Body of pancreas (tissue), 4 donors: ENCODE data around the gene DRC1. TPM values are rescaled to one million over a fixed set of nuclear protein-coding genes. Genes with fewer than 3 reads are reported as not detected.
"Not testable (repeated sequence)": the region's sequence is repeated elsewhere in the genome, so short reads cannot be mapped to it uniquely, and the experiment has no call there.

ENCODE experiments used
- ATAC-seq: fragments of 150-250 bp; one replicate; pipeline ENCODE4 v1.9.1; 2016
- DNase-seq, 4 donors: peaks; one replicate each; pipeline ENCODE4 v3.0.0-alpha.2; 2019
- H3K27ac ChIP-seq, 4 donors: fragments of 200-600 bp; sonication (generic); 1 replicate in 3 of 4; 2 replicates in 1 of 4; pipeline versions ENCODE4 v1.5.1 to v1.6.1; 2016 to 2019; ENCODE audit warnings: mild to moderate bottlenecking in 1 of 4, mixed read lengths in 1 of 4, moderate library complexity in 1 of 4
- H3K27me3 ChIP-seq, 2 donors: fragments of 200-600 bp; sonication (generic); one replicate each; pipeline ENCODE4 v1.6.0; 2016; ENCODE audit warnings: mild to moderate bottlenecking in 1 of 2
- H3K36me3 ChIP-seq, 2 donors: fragments of 200-600 bp; sonication (generic); replicated peaks in 1 of 2; 2 replicates each; pipeline ENCODE4 v1.5.1; 2016; ENCODE audit warnings: low read depth in 2 of 2; ENCODE audit not compliant: insufficient read depth in 1 of 2
- H3K4me1 ChIP-seq: fragments of 200-600 bp; sonication (generic); one replicate; pipeline ENCODE4 v1.6.0; 2016
- H3K4me3 ChIP-seq, 2 donors: fragments of 200-600 bp; sonication (generic); 1 replicate in 1 of 2; 2 replicates in 1 of 2; pipeline ENCODE4 v1.5.1; 2016 to 2019
- H3K9me3 ChIP-seq, 3 donors: fragments of 200-600 bp; sonication (generic); 1 replicate in 2 of 3; 2 replicates in 1 of 3; pipeline ENCODE4 v1.5.1; 2016
- POLR2A ChIP-seq, 3 donors: fragments of 450-650 bp; IDR thresholded peaks; one replicate each; pipeline ENCODE4 v1.6.1; 2016; ENCODE audit warnings: antibody characterized with exemption in 3 of 3, mild to moderate bottlenecking in 2 of 3
- WGBS, 2 donors: methylation state at CpG; one replicate each; pipeline ENCODE4 v1.1.5; 2017; 5-methylcytosine and 5-hydroxymethylcytosine counted together
- intact Hi-C: fragments of 100-400 bp; cut with DNase I; formaldehyde crosslinking; loops from one replicate; pipeline ENCODE4 v1.15.1; 2023
- total RNA-seq, 2 donors: library from RNA; depleted of rRNA; stranded (reverse); fragments of >200 nt; gene quantifications; one replicate each; pipeline ENCODE4 v1.1.0, GENCODE V29; 2016
- TF ChIP-seq, protein P1 (sequence below), 7 experiments: fragments of 450-650 bp in 4 of 7; fragments of 200-600 bp in 3 of 7; sonication (generic) in 3 of 7; IDR thresholded peaks; one replicate each; pipeline ENCODE4 v1.5.1; 2016 to 2019; ENCODE audit warnings: antibody characterized with exemption in 7 of 7

The DRC1 gene
- total RNA-seq, 2 donors from 2014 or later: not detected

- TF ChIP-seq, protein P1, sequence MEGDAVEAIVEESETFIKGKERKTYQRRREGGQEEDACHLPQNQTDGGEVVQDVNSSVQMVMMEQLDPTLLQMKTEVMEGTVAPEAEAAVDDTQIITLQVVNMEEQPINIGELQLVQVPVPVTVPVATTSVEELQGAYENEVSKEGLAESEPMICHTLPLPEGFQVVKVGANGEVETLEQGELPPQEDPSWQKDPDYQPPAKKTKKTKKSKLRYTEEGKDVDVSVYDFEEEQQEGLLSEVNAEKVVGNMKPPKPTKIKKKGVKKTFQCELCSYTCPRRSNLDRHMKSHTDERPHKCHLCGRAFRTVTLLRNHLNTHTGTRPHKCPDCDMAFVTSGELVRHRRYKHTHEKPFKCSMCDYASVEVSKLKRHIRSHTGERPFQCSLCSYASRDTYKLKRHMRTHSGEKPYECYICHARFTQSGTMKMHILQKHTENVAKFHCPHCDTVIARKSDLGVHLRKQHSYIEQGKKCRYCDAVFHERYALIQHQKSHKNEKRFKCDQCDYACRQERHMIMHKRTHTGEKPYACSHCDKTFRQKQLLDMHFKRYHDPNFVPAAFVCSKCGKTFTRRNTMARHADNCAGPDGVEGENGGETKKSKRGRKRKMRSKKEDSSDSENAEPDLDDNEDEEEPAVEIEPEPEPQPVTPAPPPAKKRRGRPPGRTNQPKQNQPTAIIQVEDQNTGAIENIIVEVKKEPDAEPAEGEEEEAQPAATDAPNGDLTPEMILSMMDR (IDR thresholded peaks at IDR 0.05): no peak
- Histone ChIP-seq H3K27me3 (no peaks in the 10 kb centered on the region), H3K36me3 (no peaks in the 10 kb centered on the region), H3K4me3 (no peak overlapping the region), H3K4me1 (no peaks in the 10 kb centered on the region), H3K27ac (no peak overlapping the region), H3K9me3 (no peaks in the 10 kb centered on the region)
- peak in 1 of 4 donors; percentile 0 for DNase-seq
- 88 to 89% methylated on average over 9 to 10 of the region's 10 CpGs for WGBS, 2 donors
- intact Hi-C loops: no loop called here
- no peak for ATAC-seq
These were observed 64.3 kb downstream of the DRC1 start for GRCh38 chr2:26465981-26466471.

DNA sequence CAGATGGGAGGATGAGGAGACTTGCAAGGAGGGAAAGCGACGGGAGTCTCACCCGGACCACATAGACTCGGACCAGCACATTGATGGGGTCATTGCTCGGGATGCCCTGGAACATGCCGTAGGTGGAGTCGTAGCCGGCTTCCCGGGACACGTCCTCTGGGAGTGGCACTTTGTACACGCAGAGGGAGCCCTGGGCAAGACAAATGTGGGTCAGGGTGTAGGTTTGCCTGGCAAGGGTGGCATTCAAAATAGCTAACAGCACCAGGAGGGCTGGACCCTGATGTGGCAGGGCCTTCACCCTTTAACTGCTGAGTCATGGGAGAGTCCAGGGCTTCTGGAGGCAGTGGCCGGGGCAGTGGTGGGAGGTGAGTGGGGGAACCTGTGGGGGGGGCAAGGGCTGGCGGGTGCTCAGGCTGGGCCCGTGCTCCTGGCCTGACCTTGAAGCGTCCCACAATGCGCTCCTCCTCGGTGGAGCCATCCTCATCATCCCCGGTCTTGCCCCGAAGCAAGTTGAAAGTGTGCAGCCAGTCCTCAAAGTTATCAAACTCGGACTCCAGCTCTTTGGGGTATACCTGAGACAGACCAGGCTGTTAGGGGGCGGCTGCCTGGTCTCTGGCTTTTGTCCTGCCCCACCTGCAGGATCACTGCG is 65.1 kb downstream of the DRC1 start:
- TF ChIP-seq POLR2A (IDR thresholded peaks at IDR 0.05): no peak
- TF ChIP-seq, protein P1 (IDR thresholded peaks at IDR 0.05): no peak
- intact Hi-C loops: no loop called here
- Histone ChIP-seq H3K9me3 (no peaks in the 10 kb centered on the region), H3K36me3 (no peaks in the 10 kb centered on the region), H3K27ac (no peak overlapping the region), H3K4me3 (no peak overlapping the region), H3K4me1 (no peaks in the 10 kb centered on the region), H3K27me3 (no peaks in the 10 kb centered on the region)
- no peak for DNase-seq
- no peak for ATAC-seq
- 79 to 87% methylated on average over 14 to 22 of the region's 22 CpGs for WGBS, 2 donors

DNA sequence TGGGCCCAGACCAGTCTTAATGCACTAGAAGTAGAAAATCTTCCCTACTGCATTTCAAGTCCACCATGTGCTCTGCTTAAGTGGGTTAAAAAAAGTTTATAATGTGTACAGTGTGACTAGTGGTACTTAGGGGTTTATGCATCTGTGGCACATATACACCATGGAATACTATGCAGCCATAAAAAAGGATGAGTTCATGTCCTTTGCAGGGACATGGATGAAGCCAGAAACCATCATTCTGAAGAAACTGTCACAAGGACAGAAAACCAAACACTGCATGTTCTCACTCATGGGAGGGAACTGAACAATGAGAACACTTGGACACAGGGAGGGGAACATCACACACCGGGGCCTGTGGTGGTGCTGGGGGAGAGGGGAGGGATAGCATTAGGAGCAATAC is 66.8 kb downstream of the DRC1 start:
- H3K36me3 ChIP-seq, H3K9me3 ChIP-seq, ATAC-seq, H3K27me3 ChIP-seq, DNase-seq, H3K27ac ChIP-seq, intact Hi-C loops, H3K4me3 ChIP-seq, H3K4me1 ChIP-seq: not testable (repeated sequence)
- WGBS, 2 donors: 77 to 82% methylated on average over 1 of the region's 1 CpG

DNA sequence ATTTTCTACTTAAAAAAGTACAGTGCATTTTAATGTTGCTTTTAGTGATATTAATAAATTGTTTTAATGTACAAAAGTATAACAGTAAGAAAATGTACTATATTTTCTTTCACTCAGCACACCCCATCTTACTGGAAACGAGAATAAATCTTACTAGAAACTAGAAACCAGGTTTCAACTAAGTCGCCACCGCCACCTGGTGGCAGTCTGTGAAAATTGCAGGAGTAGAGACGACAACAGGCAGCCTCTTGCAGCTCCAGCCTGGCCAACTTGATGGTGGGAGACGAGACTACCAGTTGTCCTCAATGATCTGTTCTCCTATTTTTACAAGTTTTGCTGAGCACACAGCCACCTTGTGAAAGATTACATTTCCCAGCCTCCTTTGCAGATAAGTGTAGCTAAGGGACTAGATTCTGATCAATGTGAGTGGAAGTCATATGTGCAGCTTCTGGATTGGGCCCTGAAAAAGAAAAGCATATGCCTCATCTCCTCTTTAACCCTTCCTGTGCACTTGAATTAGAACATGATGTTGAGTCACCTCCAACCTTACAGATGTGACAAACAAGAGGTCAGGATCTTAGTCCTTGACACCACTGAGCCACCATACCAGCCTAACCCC is 67.5 kb downstream of the DRC1 start:
- 16 to 17% methylated on average over 5 of the region's 5 CpGs for WGBS, 2 donors
- H3K4me1 ChIP-seq: no peaks in the 10 kb centered on the region
- no peak for TF ChIP-seq POLR2A (IDR thresholded peaks at IDR 0.05)
- TF ChIP-seq, protein P1 (IDR thresholded peaks at IDR 0.05): peak; percentile 12 to 64 (median 54)
- H3K4me3 ChIP-seq: no peak overlapping the region
- DNase-seq (peak; percentile 57 to 72 (median 64)), ATAC-seq (no peak)
- intact Hi-C loops: no loop called here
- H3K9me3 ChIP-seq: no peaks in the 10 kb centered on the region
- no peaks in the 10 kb centered on the region for H3K36me3 ChIP-seq
- no peaks in the 10 kb centered on the region for H3K27me3 ChIP-seq
- H3K27ac ChIP-seq: no peak overlapping the region

- WGBS, 2 donors: 84 to 90% methylated on average over 7 of the region's 7 CpGs
- TF ChIP-seq, protein P1 (IDR thresholded peaks at IDR 0.05): no peak
- TF ChIP-seq POLR2A (IDR thresholded peaks at IDR 0.05): no peak
These were observed 68.2 kb downstream of the DRC1 start for GRCh38 chr2:26469955-26470354.

More at GRCh38 chr2:26469955-26470354, 68.2 kb downstream of the DRC1 start:
- Histone ChIP-seq H3K9me3 (no peaks in the 10 kb centered on the region), H3K4me3 (no peak overlapping the region), H3K4me1 (no peaks in the 10 kb centered on the region), H3K27ac (no peak overlapping the region), H3K36me3 (no peaks in the 10 kb centered on the region), H3K27me3 (no peaks in the 10 kb centered on the region)
- DNase-seq (no peak), ATAC-seq (no peak)
- intact Hi-C loops: no loop called here
